Right atrium auricular region (tissue), 2 donors: ENCODE data around the gene HORMAD2. TPM values are rescaled to one million over a fixed set of nuclear protein-coding genes. Genes with fewer than 3 reads are reported as not detected.

Experiments used
- DNase-seq: peaks from one replicate; pipeline ENCODE4 v3.0.0-alpha.2; 2019; ENCODE audit warnings: low spot score
- H3K27ac ChIP-seq, 2 donors: fragments of 200-600 bp; sonication (generic); 1 replicate in 1 of 2; 2 replicates in 1 of 2; pipeline ENCODE4 v1.5.1; 2016 to 2019
- H3K27me3 ChIP-seq, 2 donors: fragments of 200-600 bp; sonication (generic); one replicate each; pipeline versions ENCODE4 v1.5.1 to v1.6.0; 2017 to 2019
- H3K36me3 ChIP-seq: fragments of 200-600 bp; sonication (generic); one replicate; pipeline ENCODE4 v1.5.1; 2016
- H3K4me1 ChIP-seq, 2 donors: fragments of 200-600 bp; sonication (generic); one replicate each; pipeline versions ENCODE4 v1.5.1 to v1.6.0; 2017 to 2019
- H3K4me3 ChIP-seq, 2 donors: fragments of 200-600 bp; sonication (generic); 1 replicate in 1 of 2; 2 replicates in 1 of 2; pipeline ENCODE4 v1.5.1; 2017 to 2019; ENCODE audit warnings: mild to moderate bottlenecking in 1 of 2, moderate library complexity in 1 of 2
- H3K9me3 ChIP-seq, 2 donors: fragments of 200-600 bp; sonication (generic); one replicate each; pipeline ENCODE4 v1.5.1; 2019
- total RNA-seq, 2 donors: library from RNA; depleted of rRNA; stranded (reverse); fragments of >200 nt; gene quantifications; one replicate each; pipeline ENCODE4 v1.1.0, GENCODE V29; 2016
- TF ChIP-seq, protein P1 (sequence below), 2 donors: fragments of 200-600 bp; sonication (generic); IDR thresholded peaks; one replicate each; pipeline ENCODE4 v1.5.1; 2019; ENCODE audit warnings: antibody characterized with exemption in 2 of 2

The HORMAD2 gene
- total RNA-seq, 2 donors from 2014 or later = not detected

DNA sequence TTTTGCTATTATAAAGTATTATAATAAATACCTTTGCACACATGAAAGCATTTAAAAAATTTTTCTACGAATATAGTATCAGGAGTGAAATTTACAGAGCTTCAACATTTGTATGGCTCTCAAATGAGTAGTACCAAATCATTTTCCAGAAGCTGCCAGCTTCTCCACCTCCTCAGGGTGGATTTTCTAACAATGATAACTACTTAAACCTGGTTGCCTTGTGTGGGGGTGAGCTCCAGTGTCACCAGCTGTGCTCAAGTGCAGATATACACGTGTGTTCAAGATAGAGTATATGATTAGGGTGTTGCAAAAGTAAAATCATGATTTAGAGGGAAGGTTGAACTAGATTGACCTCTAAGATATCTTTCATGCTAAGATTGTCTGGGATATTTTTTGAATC is 48.2 kb downstream of the HORMAD2 start:
- Histone ChIP-seq H3K27me3 (no peaks in the 10 kb centered on the region), H3K4me3 (no peak overlapping the region), H3K27ac (no peak overlapping the region), H3K9me3 (no peaks in the 10 kb centered on the region), H3K4me1 (no peaks in the 10 kb centered on the region), H3K36me3 (no peaks in the 10 kb centered on the region)
- TF ChIP-seq, protein P1, sequence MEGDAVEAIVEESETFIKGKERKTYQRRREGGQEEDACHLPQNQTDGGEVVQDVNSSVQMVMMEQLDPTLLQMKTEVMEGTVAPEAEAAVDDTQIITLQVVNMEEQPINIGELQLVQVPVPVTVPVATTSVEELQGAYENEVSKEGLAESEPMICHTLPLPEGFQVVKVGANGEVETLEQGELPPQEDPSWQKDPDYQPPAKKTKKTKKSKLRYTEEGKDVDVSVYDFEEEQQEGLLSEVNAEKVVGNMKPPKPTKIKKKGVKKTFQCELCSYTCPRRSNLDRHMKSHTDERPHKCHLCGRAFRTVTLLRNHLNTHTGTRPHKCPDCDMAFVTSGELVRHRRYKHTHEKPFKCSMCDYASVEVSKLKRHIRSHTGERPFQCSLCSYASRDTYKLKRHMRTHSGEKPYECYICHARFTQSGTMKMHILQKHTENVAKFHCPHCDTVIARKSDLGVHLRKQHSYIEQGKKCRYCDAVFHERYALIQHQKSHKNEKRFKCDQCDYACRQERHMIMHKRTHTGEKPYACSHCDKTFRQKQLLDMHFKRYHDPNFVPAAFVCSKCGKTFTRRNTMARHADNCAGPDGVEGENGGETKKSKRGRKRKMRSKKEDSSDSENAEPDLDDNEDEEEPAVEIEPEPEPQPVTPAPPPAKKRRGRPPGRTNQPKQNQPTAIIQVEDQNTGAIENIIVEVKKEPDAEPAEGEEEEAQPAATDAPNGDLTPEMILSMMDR (IDR thresholded peaks at IDR 0.05) = no peak
- DNase-seq = no peak

DNA sequence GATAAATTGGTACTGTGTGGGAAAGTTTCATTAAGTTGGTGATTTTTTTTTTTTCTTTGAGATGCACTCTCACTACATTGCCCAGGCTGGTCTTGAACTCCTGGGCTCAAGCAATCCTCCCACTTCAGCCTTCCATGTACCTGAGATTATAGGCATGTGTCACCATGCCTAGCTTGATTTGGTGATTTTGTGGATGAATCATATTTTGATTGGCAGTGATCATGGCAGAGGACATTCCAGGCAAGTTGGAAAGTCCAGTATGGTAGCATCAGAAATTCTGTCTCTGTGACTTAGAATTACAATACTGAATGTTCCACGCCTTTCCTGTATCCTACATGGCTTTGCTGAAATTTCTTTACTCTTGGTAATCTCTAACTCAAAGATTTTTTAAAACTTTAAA is 49.4 kb downstream of the HORMAD2 start:
- Histone ChIP-seq H3K27ac (no peak overlapping the region), H3K4me3 (no peak overlapping the region), H3K27me3 (no peaks in the 10 kb centered on the region), H3K4me1 (no peaks in the 10 kb centered on the region), H3K9me3 (no peaks in the 10 kb centered on the region), H3K36me3 (no peaks in the 10 kb centered on the region)
- no peak for DNase-seq
- TF ChIP-seq, protein P1 (IDR thresholded peaks at IDR 0.05) = no peak

DNA sequence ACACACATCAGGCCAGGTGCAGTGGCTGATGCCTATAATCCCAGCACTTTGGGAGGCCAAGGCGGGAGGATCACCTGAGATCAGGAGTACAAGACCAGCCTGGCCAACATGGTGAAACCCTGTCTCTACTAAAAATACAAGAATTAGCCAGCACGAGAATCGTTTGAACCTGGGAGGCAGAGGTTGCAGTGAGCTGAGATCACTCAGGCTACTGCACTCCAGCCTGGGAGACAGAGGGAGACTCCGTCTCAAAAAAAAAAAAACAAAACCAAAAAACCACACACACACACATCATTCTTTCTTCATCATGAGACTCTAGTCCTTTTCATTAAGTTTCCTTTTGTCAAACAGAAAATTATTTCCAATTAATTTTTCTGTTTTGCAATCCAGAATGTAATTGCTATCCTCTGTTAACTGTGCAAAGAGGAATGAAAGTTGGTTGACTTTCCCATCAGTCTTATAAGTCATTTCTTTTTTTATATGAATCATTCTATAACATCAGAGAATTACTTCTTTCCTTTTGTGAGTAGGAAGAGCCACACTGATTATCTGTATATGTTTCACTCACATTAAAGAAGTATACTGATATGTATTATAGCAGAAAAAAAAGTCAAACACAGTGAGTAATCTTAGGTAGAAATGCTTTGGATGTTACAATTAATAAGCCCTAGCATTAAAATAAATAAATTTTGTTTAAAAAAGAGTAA is 52.2 kb downstream of the HORMAD2 start:
- no peak overlapping the region for H3K4me3 ChIP-seq
- no peak for DNase-seq
- TF ChIP-seq, protein P1 (IDR thresholded peaks at IDR 0.05) = no peak
- H3K36me3 ChIP-seq = no peaks in the 10 kb centered on the region
- H3K27me3 ChIP-seq = no peaks in the 10 kb centered on the region
- no peaks in the 10 kb centered on the region for H3K4me1 ChIP-seq
- H3K9me3 ChIP-seq = no peaks in the 10 kb centered on the region
- no peak overlapping the region for H3K27ac ChIP-seq

DNA sequence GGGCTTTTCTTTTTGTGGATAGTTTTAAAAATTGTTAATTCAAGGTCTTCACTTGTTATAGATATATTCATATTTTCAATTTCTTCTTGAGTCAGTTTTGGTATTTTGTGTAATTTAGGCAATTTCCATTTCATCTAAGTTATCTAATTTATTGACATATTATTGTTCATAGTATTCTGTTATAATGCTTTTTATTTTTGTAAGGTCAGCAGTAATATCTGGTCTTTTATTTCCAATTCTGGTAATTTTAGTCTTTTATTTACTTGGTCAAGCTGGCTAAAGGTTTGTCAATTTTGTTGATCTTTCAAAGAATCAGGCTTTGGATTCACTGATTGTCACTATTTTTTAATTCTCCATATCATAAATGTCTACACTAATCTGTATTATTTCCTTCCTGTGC is 60.1 kb downstream of the HORMAD2 start:
- no peak for DNase-seq
- TF ChIP-seq, protein P1 (IDR thresholded peaks at IDR 0.05) = no peak
- no peaks in the 10 kb centered on the region for H3K27me3 ChIP-seq
- no peak overlapping the region for H3K4me3 ChIP-seq
- H3K27ac ChIP-seq = no peak overlapping the region
- no peaks in the 10 kb centered on the region for H3K4me1 ChIP-seq
- H3K36me3 ChIP-seq = no peaks in the 10 kb centered on the region
- peaks cover 0 to 21% of the 10 kb centered on the region in 2 donors for H3K9me3 ChIP-seq

DNA sequence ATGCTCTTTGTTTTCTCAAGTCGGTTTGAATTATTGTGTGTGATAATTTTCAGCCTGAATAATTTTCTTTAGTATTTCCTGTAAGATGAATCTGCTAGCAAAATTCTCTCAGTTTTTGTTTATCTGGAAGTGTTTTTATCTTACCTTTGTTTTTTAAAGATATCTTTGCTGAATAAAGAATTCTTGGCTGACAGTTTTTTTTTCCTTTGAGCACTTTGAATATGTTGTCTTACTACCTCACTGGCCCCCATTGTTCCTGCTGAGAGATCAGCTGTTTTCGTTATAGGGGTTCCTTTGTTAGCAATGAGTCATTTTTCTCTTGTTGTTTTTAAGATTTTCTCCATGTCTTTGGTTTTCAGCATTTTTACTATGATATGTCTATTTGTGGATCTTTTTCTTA is 63.0 kb downstream of the HORMAD2 start:
- H3K27me3 ChIP-seq = no peaks in the 10 kb centered on the region
- H3K9me3 ChIP-seq = peaks cover 0 to 21% of the 10 kb centered on the region in 2 donors
- no peak overlapping the region for H3K4me3 ChIP-seq
- H3K27ac ChIP-seq = no peak overlapping the region
- H3K4me1 ChIP-seq = no peaks in the 10 kb centered on the region
- H3K36me3 ChIP-seq = no peaks in the 10 kb centered on the region
- DNase-seq = no peak
- TF ChIP-seq, protein P1 (IDR thresholded peaks at IDR 0.05) = no peak

DNA sequence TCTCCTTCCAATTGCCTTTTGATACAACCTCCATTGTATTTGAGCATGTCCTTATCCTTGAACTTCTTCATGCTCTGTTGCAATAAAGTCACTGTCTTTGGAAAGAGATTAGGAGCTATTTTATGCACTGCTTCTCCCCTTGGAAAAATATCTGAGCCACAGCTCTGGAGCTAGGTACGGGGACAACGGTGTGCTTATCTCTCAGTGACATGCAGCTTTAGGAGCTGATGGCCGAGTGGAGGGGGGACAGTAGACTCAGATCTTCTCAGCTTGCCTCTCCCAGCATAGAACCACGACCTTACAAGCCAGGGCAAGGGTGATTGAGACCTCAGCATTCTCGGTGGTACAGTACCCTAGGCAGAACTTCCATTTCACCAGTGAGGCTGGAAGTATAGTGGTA is 64.1 kb downstream of the HORMAD2 start:
- H3K4me1 ChIP-seq = no peaks in the 10 kb centered on the region
- no peak overlapping the region for H3K27ac ChIP-seq
- H3K27me3 ChIP-seq = no peaks in the 10 kb centered on the region
- H3K36me3 ChIP-seq = no peaks in the 10 kb centered on the region
- DNase-seq = no peak
- H3K9me3 ChIP-seq = peaks cover 0 to 21% of the 10 kb centered on the region in 2 donors
- TF ChIP-seq, protein P1 (IDR thresholded peaks at IDR 0.05) = no peak
- no peak overlapping the region for H3K4me3 ChIP-seq
